ENCODE measurements around the gene TANGO2. TPM values are rescaled to one million over a fixed set of nuclear protein-coding genes. Genes with fewer than 3 reads are reported as not detected.

TANGO2 gene
- total RNA-seq, 1 donor, result 43.8 TPM

DNA sequence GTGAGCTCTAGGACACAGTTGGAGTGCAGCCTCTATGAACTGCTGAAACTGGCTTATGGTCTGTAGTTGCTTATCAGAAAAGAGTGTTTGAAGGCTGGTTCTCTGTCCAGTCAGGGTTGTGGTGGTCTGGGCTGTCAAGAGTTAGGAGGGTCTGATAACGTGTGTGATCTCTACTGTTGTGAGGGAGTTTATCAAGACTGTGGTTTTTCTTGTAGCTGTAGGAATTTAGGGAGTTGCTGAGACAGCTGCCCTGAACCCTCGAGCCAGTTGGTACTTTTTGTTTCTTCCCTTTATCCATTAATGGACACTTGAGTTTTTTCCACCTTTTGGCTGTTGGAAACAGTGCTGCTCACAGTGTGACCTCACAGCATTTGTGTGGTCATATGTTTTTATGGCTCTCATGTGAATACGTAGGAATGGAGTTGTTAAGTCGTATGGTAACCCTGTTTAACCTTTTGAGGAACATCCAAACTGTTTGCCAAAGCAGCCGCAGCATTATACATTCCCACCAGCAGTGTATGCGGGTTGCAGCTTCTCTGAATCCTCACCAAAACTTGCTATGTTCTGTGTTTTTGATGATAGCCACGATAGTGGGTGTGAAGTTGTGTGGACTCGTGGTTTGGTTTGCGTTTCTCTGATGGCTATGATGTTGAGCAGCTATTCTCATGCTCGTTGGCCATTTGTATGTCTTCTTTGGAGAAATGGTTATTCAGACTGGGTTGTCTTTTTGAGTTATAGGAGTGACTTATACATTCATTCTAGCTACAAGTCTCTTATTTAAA, 38.3 kb downstream of the TANGO2 start:
- DNase-seq (ENCODE audit: insufficient read length, low spot score, missing footprints), result peak; percentile 61
- H3K9me3 ChIP-seq (ENCODE audit: low read depth, low read length), result no peaks in the 10 kb centered on the region
- no peak overlapping the region for H3K4me3 ChIP-seq (ENCODE audit: insufficient read depth, low read length)
- H3K79me2 ChIP-seq (ENCODE audit: insufficient read depth, low read length), result no peaks in the 10 kb centered on the region
- H3K36me3 ChIP-seq (ENCODE audit: insufficient read depth, low read length), result peaks cover 38% of the 10 kb centered on the region
- no peak for TF ChIP-seq CTCF (IDR thresholded peaks at IDR 0.05; ENCODE audit: extremely low read depth, low read depth, low read length)
- H3K27ac ChIP-seq (ENCODE audit: low read depth, low read length), result no peak overlapping the region
- no peaks in the 10 kb centered on the region for H3K4me1 ChIP-seq (ENCODE audit: insufficient read depth, low read length)
- H3K27me3 ChIP-seq (ENCODE audit: insufficient read depth, low read length), result no peaks in the 10 kb centered on the region
- no peak overlapping the region for H3K4me2 ChIP-seq (ENCODE audit: insufficient read depth, low read length)
- H4K20me1 ChIP-seq (ENCODE audit: insufficient read depth, low read length), result peaks cover 9% of the 10 kb centered on the region
- no peak overlapping the region for H2AFZ ChIP-seq (ENCODE audit: low read length)

DNA sequence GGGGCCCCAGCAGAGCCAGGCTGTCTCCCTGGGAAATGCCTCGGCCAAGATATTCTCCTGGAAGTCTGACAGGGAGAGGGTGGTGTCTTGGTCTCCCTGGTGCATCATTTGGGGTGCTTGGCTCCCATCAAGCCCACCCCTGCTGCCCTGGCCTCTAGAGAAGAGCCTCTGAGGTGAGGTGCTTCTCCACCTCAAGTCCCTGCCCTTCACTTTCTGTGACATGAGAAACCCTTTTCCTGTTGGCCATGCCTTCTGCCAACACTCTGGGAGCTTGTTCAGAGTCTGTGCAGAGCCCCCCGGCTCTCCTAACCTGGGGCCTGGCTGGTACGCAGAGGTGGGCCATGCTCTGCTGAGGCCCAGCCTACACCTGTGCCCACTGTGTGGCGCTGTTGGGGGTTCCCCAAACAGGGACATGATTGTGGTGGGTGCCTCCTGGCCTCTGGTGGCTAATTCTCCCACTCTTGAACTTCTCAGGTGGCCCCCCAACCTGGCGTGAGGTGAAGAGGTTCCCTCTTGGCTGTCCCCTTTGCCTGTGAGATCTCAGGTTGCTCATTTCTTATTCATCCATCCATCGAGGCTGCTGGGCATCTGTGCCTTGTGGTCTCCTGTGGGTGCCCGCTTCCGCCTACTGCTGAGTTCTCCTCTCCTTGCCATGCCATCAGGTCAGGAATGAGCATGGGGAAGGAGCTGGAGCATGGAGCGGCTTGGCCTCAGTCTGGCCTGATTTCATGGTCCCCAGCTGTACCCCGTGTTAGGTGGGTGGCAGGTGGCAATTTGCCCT, 40.0 kb downstream of the TANGO2 start:
- Histone ChIP-seq H2AFZ (ENCODE audit: low read length) (no peak overlapping the region), H3K79me2 (ENCODE audit: insufficient read depth, low read length) (no peaks in the 10 kb centered on the region)
- peak; percentile 66 for DNase-seq (ENCODE audit: insufficient read length, low spot score, missing footprints)

GRCh38 chr22:20061481-20061861, 40.6 kb downstream of the TANGO2 start:
- no peak for TF ChIP-seq CTCF (IDR thresholded peaks at IDR 0.05; ENCODE audit: extremely low read depth, low read depth, low read length)
- Histone ChIP-seq H2AFZ (ENCODE audit: low read length) (no peak overlapping the region), H4K20me1 (ENCODE audit: insufficient read depth, low read length) (peaks cover 9% of the 10 kb centered on the region), H3K27ac (ENCODE audit: low read depth, low read length) (no peak overlapping the region), H3K4me3 (ENCODE audit: insufficient read depth, low read length) (no peak overlapping the region), H3K27me3 (ENCODE audit: insufficient read depth, low read length) (no peaks in the 10 kb centered on the region), H3K4me2 (ENCODE audit: insufficient read depth, low read length) (no peak overlapping the region), H3K36me3 (ENCODE audit: insufficient read depth, low read length) (peaks cover 27% of the 10 kb centered on the region), H3K79me2 (ENCODE audit: insufficient read depth, low read length) (no peaks in the 10 kb centered on the region), H3K9me3 (ENCODE audit: low read depth, low read length) (no peaks in the 10 kb centered on the region), H3K4me1 (ENCODE audit: insufficient read depth, low read length) (no peaks in the 10 kb centered on the region)
- peak; percentile 68 for DNase-seq (ENCODE audit: insufficient read length, low spot score, missing footprints)

More for the DNA sequence above, 40.0 kb downstream of the TANGO2 start:
- TF ChIP-seq CTCF (IDR thresholded peaks at IDR 0.05; ENCODE audit: extremely low read depth, low read depth, low read length), result no peak
- Histone ChIP-seq H3K4me1 (ENCODE audit: insufficient read depth, low read length) (no peaks in the 10 kb centered on the region), H3K27me3 (ENCODE audit: insufficient read depth, low read length) (no peaks in the 10 kb centered on the region), H3K27ac (ENCODE audit: low read depth, low read length) (no peak overlapping the region), H4K20me1 (ENCODE audit: insufficient read depth, low read length) (peaks cover 9% of the 10 kb centered on the region), H3K4me2 (ENCODE audit: insufficient read depth, low read length) (no peak overlapping the region), H3K9me3 (ENCODE audit: low read depth, low read length) (no peaks in the 10 kb centered on the region), H3K4me3 (ENCODE audit: insufficient read depth, low read length) (no peak overlapping the region), H3K36me3 (ENCODE audit: insufficient read depth, low read length) (peaks cover 27% of the 10 kb centered on the region)

Data from osteoblast (primary cell).